H1 (cell line): ENCODE results near the gene HAPLN3. TPM values are rescaled to one million over a fixed set of nuclear protein-coding genes. Genes with fewer than 3 reads are reported as not detected.

Source experiments
- ATF3 ChIP-seq: IDR thresholded peaks from 2 replicates; pipeline ENCODE4 v1.6.1; 2011; ENCODE audit warnings: low read depth, mild to moderate bottlenecking, low read length; ENCODE audit not compliant: insufficient read depth
- BCL11A ChIP-seq, 2 experiments: IDR thresholded peaks; one replicate each; pipeline ENCODE4 v1.6.1; 2011; ENCODE audit warnings: low read depth in 2 of 2, low read length in 2 of 2, mild to moderate bottlenecking in 2 of 2
- CHD1 ChIP-seq: IDR thresholded peaks from 2 replicates; pipeline ENCODE4 v1.6.1; 2012; ENCODE audit warnings: low read depth, low read length, improper control_type of control experiment
- FOSL1 ChIP-seq: IDR thresholded peaks from 2 replicates; pipeline ENCODE4 v1.6.1; 2011; ENCODE audit warnings: mild to moderate bottlenecking, low read depth, low read length, moderate library complexity; ENCODE audit not compliant: insufficient read depth
- GABPA ChIP-seq: IDR thresholded peaks from 2 replicates; pipeline ENCODE4 v1.6.1; 2011; ENCODE audit warnings: mild to moderate bottlenecking, low read length, moderate library complexity, borderline replicate concordance; ENCODE audit not compliant: insufficient read depth
- MAX ChIP-seq: IDR thresholded peaks from 2 replicates; pipeline ENCODE4 v1.6.1; 2012; ENCODE audit warnings: inconsistent platforms
- NANOG ChIP-seq: IDR thresholded peaks from 2 replicates; pipeline ENCODE4 v1.6.1; 2011; ENCODE audit warnings: low read length, low read depth, mild to moderate bottlenecking, inconsistent platforms; ENCODE audit not compliant: insufficient read depth, poor library complexity, severe bottlenecking
- RAD21 ChIP-seq, 2 experiments: IDR thresholded peaks in 1 of 2; conservative IDR thresholded peaks in 1 of 2; 2 replicates each; pipeline ENCODE4 v1.6.1; 2011; ENCODE audit warnings: low read depth in 2 of 2, low read length in 2 of 2, improper control_type of control experiment in 1 of 2, inconsistent platforms in 1 of 2, mild to moderate bottlenecking in 1 of 2, moderate library complexity in 1 of 2
- SIRT6 ChIP-seq: IDR thresholded peaks from one replicate; pipeline ENCODE4 v1.7.1; 2012; ENCODE audit warnings: low read length, inconsistent platforms
- SRF ChIP-seq: IDR thresholded peaks from 2 replicates; pipeline ENCODE4 v1.6.1; 2011; ENCODE audit warnings: mild to moderate bottlenecking, low read depth, low read length, moderate library complexity
- TAF1 ChIP-seq: IDR thresholded peaks from 2 replicates; pipeline ENCODE4 v1.6.1; 2011; ENCODE audit warnings: mild to moderate bottlenecking, low read depth, low read length
- ZNF274 ChIP-seq: IDR thresholded peaks from 2 replicates; pipeline ENCODE4 v1.7.0; 2012; ENCODE audit warnings: low read length, borderline replicate concordance; ENCODE audit errors: extremely low read depth
- polyA plus RNA-seq, 7 experiments: library from polyadenylated mRNA; depleted of rRNA in 3 of 7; stranded (reverse) in 5 of 7; unstranded in 2 of 7; fragments of >200 nt in 5 of 7; fragments of 200-250 nt in 2 of 7; gene quantifications; 1 replicate in 5 of 7; 2 replicates in 1 of 7; 4 replicates in 1 of 7; pipeline versions ENCODE4 v1.2.1 to v1.2.3, GENCODE V29; 2011 to 2013; ENCODE audit warnings: missing spikeins in 2 of 7, mixed read lengths in 2 of 7
- total RNA-seq: library from RNA; stranded (reverse); fragmentation: NEBNext Ultra II Directional; extraction: Animal tissue kit (Norgen Biotek cat#: 25700); gene quantifications from 2 replicates; pipeline ENCODE4 v1.2.1, GENCODE V29; 2021
- TF ChIP-seq, protein P1 (sequence below), 3 experiments: IDR thresholded peaks; 1 replicate in 2 of 3; 2 replicates in 1 of 3; pipeline versions ENCODE4 v1.5.1 to v1.6.1; 2011; ENCODE audit warnings: low read length in 3 of 3, mild to moderate bottlenecking in 3 of 3, inconsistent platforms in 2 of 3, low read depth in 1 of 3, moderate library complexity in 1 of 3; ENCODE audit not compliant: insufficient read depth in 1 of 3; ENCODE audit errors: control extremely low read depth in 1 of 3

HAPLN3 gene
- total and polyA plus RNA-seq, 2 of the 8 experiments (the other 6 are each of a cell fraction or from before 2014, with no cell fraction given) = 76.2 to 79.7 TPM

GRCh38 chr15:88938802-88939485, 43.6 kb upstream of the HAPLN3 start (continued):
- TF ChIP-seq, protein P1, sequence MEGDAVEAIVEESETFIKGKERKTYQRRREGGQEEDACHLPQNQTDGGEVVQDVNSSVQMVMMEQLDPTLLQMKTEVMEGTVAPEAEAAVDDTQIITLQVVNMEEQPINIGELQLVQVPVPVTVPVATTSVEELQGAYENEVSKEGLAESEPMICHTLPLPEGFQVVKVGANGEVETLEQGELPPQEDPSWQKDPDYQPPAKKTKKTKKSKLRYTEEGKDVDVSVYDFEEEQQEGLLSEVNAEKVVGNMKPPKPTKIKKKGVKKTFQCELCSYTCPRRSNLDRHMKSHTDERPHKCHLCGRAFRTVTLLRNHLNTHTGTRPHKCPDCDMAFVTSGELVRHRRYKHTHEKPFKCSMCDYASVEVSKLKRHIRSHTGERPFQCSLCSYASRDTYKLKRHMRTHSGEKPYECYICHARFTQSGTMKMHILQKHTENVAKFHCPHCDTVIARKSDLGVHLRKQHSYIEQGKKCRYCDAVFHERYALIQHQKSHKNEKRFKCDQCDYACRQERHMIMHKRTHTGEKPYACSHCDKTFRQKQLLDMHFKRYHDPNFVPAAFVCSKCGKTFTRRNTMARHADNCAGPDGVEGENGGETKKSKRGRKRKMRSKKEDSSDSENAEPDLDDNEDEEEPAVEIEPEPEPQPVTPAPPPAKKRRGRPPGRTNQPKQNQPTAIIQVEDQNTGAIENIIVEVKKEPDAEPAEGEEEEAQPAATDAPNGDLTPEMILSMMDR (IDR thresholded peaks at IDR 0.05; ENCODE audit: control extremely low read depth in 1 of 3, insufficient read depth in 1 of 3, low read depth in 1 of 3, low read length in 3 of 3) = no peak
- TF ChIP-seq BCL11A (IDR thresholded peaks at IDR 0.05; ENCODE audit: low read depth in 2 of 2, low read length in 2 of 2) (no peak), SRF (no peak), NANOG (no peak), ATF3 (no peak), FOSL1 (no peak), CHD1 (no peak), MAX (peak; percentile 45; the same call in 1 of the 2 replicates), SIRT6 (no peak), GABPA (no peak), ZNF274 (no peak), RAD21 (IDR thresholded peaks at IDR 0.05 in 1 of 2, conservative IDR thresholded peaks at IDR 0.05 in 1 of 2; ENCODE audit: low read depth in 2 of 2, low read length in 2 of 2) (peak; percentile 5 to 45; a peak in 2 of 4 replicates), TAF1 (no peak)
